ENCODE results near the gene TEX29. TPM values are rescaled to one million over a fixed set of nuclear protein-coding genes. Genes with fewer than 3 reads are reported as not detected.

The TEX29 gene
- total and polyA plus RNA-seq, 9 of the 15 experiments (the other 6 are each of a cell fraction or from before 2014, with no cell fraction given) = 0.11 TPM; not detected in 7

DNA sequence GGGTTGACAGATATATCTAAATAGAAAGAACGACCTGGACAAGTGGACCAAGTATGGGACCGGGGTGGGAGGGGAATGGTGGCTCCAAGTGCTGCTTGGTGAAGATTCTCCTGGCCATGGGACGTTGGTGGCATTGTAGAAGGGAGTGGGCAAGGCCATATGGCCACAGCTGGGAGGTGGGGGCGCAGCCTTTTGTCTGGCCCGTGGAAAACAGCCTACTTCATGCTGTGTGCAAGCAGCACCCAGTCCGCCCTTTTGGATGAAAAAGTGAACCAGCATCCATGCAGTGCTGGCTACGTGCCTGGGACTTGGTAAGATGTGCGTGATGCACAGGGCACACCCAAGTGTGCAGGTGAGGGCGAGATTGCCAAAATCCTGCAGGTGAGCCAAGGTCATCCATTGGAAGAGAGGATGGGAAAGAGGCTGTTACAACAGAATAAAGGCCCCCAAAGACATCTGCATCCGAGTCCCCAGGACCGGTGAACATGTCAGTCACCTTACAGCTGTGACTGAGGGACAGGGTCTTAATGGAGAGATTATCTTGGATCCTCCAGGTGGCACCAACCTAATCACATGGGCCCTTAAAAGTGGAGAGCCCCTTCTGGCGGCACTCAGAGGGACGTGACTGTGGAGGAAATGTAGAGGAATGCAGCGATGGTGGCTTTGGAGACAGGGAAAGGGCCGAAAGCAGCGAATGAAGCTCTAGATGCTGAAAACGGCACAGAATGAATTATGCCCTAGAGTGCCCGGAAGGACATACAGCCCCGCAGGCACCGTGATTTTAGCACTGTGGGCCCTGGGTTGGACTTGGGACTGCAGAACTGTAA lies 40.8 kb downstream of the TEX29 start (continued):
- no peak for TF ChIP-seq EZH2 (IDR thresholded peaks at IDR 0.05; ENCODE audit: borderline replicate concordance, low read depth, low read length)
- no peak for TF ChIP-seq SIRT6 (IDR thresholded peaks at IDR 0.05; ENCODE audit: low read depth, low read length)
- TF ChIP-seq KAT8 (IDR thresholded peaks at IDR 0.05; ENCODE audit: low read depth) = no peak
- no peak for TF ChIP-seq YBX1 (IDR thresholded peaks at IDR 0.05)
- TF ChIP-seq SLC30A9 (CRISPR knock-in tag; IDR thresholded peaks at IDR 0.05) = no peak
- no peak for TF ChIP-seq COPS2 (conservative IDR thresholded peaks at IDR 0.05)
- no peak for TF ChIP-seq ETS2 (tag; IDR thresholded peaks at IDR 0.05; ENCODE audit: borderline replicate concordance, poor library complexity, severe bottlenecking)
- no peak for TF ChIP-seq ZNF324 (CRISPR knock-in tag; IDR thresholded peaks at IDR 0.05)
- TF ChIP-seq MTF1 (CRISPR knock-in tag; IDR thresholded peaks at IDR 0.05; ENCODE audit: borderline replicate concordance) = no peak

DNA sequence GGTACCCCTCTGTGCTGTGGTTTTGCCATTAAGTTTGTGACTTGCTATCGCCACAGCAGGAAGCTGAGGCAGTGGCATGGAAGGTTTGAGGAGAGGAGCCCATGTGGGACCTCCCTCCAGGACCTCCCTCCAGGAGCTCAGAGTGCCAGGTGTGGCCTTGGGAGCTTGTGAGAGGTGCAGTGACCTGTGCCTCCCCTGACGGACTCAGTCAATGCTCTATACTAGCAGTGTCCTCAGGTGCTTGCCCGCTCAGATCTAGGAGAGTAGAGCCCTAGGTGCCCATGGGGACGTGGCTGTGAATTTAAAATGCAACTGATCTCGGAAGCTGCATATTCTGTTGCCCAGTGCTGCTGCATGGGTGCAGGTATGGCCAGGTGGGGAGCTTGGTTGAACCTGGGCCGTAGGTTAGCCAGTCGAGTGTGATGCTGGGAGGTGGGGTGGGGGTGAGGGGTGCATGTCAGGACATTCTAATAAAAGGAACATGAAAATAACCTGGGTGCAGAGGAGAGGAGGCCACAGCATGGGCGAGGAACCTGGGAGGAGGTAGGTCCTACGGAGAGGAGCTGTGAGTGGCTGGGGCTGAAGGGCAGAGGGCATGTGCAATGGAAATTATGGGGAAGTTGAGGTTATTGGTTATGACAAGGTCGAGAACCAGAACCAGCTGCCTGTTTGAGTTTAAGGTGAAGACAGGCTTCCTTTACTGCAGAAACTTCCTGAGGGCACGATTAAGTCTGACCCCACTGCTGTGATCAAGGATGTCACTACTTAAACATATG lies 41.6 kb downstream of the TEX29 start:
- H3K79me2 ChIP-seq (ENCODE audit: control insufficient read depth, insufficient read depth, low read length) = no peaks in the 10 kb centered on the region
- no peaks in the 10 kb centered on the region for H3K9me3 ChIP-seq (replicated peaks; ENCODE audit: control insufficient read depth, insufficient read depth, low read depth, low read length)
- H3K27ac ChIP-seq (ENCODE audit: extremely low read depth, low read depth, low read length) = no peak overlapping the region
- no peaks in the 10 kb centered on the region for H3K9me1 ChIP-seq (ENCODE audit: control insufficient read depth, insufficient read depth, low read length)
- ATAC-seq = no peak
- intact Hi-C loops (cut with micrococcal nuclease) = no loop called here
- H3K4me1 ChIP-seq (replicated peaks in 1 of 2; ENCODE audit: control insufficient read depth in 2 of 2, insufficient read depth in 2 of 2, low read length in 2 of 2) = no peaks in the 10 kb centered on the region
- no peak overlapping the region for H3K4me2 ChIP-seq (ENCODE audit: insufficient read depth, low read length)
- WGBS (ENCODE audit: insufficient coverage, low coverage, missing lambda C conversion rate) = 0% methylated on average over 8 of the region's 11 CpGs
- TF ChIP-seq U2AF1 (optimal IDR thresholded peaks at IDR 0.05; ENCODE audit: low read depth, low read length) = no peak
- TF ChIP-seq GTF2A2 (tag; IDR thresholded peaks at IDR 0.05) = no peak
- TF ChIP-seq, protein P1, sequence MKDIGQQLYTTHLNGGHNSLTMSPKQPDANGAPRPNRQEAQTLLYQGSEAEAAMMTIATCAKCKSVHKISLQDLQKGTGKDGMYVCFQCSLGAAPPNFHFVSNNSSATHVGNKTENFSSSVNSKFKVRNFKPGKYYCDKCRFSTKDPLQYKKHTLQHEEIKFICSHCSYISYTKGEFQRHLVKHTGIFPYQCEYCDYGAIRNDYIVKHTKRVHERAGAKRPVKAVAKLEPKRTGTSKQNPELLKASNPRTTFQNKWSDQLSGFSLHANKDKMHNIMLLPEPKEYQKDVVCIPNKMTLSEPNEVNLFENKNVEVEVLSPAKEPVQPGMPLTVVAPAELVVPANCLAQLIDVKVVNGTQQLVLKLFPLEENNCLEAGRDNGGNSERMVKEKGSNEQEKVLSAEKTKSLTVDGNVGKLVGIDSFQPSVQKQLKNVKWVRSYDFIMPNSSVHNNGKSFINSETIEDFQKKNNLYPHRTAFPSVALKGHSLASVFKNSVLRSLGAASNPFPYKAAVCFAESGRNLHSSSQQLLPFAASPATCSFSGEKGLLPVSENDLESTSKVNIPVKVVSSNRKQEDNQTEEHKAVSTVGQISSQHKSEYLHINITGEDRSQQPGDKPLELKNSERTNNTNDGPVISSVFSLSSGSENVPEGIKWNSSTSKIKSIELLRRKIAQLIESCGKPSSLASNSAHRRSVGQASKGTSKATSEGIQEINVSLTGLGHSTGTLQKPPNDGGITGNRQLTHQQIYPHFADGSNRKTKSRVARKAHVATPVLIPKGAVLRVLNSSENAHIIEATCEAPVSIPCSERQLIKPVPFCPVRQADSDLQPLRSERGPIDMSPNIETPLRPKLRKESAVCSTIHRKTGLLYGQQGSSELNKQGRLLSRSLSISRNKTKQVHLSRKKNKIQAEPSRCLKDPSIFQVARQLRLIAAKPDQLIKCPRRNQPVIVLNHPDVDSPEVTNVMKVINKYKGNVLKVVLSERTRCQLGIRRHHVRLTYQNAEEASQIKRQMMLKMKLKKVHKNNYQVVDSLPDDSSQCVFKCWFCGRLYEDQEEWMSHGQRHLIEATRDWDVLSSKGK (CRISPR knock-in tag; IDR thresholded peaks at IDR 0.05) = no peak
- TF ChIP-seq, protein P2, sequence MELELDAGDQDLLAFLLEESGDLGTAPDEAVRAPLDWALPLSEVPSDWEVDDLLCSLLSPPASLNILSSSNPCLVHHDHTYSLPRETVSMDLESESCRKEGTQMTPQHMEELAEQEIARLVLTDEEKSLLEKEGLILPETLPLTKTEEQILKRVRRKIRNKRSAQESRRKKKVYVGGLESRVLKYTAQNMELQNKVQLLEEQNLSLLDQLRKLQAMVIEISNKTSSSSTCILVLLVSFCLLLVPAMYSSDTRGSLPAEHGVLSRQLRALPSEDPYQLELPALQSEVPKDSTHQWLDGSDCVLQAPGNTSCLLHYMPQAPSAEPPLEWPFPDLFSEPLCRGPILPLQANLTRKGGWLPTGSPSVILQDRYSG (tag; conservative IDR thresholded peaks at IDR 0.05; ENCODE audit: low read depth) = no peak
- no peak for TF ChIP-seq ZFX (CRISPR knock-in tag; IDR thresholded peaks at IDR 0.05)
- H3K4me3 ChIP-seq = no peak overlapping the region
- H3K27me3 ChIP-seq (ENCODE audit: control insufficient read depth in 2 of 2, insufficient read depth in 2 of 2, low read length in 2 of 2) = peaks cover 0 to 32% of the 10 kb centered on the region in 2 experiments; a peak in 2 of 5 replicates
- H4K20me1 ChIP-seq (replicated peaks; ENCODE audit: control insufficient read depth, insufficient read depth, low read length) = no peaks in the 10 kb centered on the region
- no TSS peak for BruUV-seq (replicated peaks)
- POLR2A ChIA-PET = no interaction called here
- H3K36me3 ChIP-seq (ENCODE audit: control insufficient read depth, insufficient read depth, low read length) = no peaks in the 10 kb centered on the region
- CTCF ChIA-PET (ENCODE audit: low intra/inter-chr PET ratio) = no interaction called here
- H3K9ac ChIP-seq (ENCODE audit: insufficient read depth in 1 of 2, low read depth in 2 of 2, low read length in 2 of 2) = no peak overlapping the region
- no peak for DNase-seq (ENCODE audit: extremely low read depth in 1 of 4, low spot score in 3 of 4)
- in situ Hi-C loops (cut with MboI) = no loop called here
- FAIRE-seq = no peak
- no peak overlapping the region for H2AFZ ChIP-seq (ENCODE audit: low read depth, low read length)

Measured in K562 (cell line).